Stimulated activated naive CD4-positive, alpha-beta T cell treated with Interleukin-2 at 50 U/mL for 16 hours (primary cell): ENCODE measurements around the gene PXT1.

Source experiments
- DNase-seq: peaks from one replicate; lab custom pipeline; 2025; lab: John Stamatoyannopoulos, UW

PXT1 gene

DNA sequence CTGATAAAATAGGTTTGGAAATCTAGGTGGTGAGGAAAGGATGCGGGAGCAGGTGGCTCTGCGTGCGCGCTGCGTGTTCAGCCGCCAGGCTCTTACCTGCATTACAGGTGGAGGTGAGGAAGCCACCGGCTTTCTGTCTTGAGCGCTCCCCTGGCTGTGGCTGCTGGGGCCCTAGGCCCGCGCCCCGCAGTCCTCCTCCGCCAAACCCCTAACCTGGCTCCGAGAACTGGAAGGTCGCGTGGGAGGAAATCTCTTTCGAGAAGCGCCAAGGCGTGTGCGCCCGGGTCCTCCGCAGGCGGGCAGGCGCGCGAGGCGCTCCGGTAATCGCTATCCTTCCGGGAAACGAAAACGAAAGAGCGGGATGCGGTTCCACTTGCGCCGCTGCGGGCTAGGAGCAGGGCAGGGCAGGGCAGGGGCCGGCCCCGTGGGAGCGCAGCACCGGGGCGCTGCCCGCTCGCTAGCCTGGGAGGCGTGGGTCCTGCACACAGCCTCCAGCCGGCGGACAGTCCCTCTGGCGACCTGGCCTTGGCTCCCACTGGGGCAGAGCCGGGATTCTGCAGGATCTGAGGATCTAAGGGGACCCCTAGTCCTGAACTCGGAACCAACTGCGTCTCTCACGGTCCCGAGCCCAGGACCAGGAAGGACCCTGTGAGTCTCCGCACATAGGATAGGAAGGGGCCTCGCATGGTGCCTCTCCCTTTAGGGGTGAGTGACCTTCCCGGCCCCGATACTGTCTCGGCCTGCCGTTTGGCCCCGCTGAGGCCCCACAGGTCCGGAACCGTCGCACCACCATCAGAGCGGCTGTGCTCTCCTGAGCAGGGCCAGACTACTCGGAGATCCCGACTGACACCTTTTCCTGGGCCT, 55.0 kb downstream of the PXT1 start, which contains the start of gene ETV7:
Gene ETV7, minus strand, starts transcription at position 230 of the 864 bp plus-strand sequence. Its CDS starts 128 bp downstream, at position 102.
- DNase-seq = peak; percentile 47

DNA sequence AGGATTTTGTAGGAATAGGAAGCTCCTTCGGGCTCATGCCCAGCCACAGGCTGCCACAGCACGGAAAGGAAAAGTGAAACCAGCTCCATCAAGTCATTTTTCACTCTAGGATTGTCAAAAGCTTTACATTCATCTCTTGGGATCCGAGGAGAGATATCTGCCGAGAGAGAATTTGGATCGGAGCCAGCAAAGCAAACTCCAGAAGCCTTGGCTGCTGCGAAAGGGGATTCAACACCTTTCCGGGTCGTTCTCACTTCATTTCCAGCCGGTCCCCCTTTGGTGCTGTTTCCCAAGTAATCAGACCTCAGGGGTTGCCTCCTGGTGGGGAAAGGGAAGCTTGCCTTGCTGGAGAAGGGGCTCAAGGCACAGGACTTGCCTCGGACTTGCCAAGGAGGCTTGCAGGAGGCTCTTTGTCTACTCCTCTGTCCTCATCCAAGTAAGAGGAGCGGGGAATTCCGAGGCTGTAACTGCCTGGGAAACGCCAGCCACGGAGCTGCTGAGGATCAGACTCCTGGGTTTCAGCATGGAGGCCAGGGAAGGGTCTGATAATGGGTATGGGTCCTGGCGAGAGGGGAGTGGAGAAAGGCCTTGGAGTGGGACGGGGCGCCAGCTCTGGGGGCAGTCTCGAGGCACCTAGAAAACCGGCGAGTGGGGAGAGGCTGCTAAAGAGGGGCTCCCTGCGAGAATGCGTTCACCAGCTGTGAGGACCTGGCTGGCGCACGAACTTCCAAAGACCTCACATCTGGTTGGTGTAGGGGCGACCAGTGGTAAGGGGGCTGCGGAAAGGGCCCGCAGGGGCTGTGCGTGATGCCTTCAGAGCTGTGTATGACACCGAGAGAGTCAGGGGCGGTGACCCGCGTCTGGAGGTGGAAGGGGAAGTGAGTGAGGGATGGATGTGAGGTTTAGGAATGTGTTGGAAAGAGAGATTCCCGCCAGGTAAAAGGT, 55.9 kb downstream of the PXT1 start:
- no peak for DNase-seq

DNA sequence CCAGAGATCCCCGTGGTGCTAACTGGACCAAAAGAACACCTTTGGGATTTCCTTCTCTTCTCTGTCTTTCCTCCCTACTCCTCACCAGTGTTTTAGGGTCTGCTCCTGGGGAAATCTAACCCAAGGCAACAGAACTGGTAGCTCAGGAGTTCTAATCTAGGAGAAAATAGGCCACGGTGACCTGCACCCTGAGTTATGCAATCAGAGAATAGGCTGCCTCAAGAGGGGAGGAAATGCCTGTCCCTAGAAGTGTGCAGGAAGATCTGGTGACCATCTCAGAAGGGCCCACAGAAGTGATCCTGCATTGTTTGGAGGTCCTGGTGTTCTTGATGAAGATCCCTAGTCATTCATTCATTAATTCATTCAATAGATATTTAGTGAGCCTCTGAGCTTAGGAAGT, 58.6 kb downstream of the PXT1 start:
- DNase-seq = no peak

DNA sequence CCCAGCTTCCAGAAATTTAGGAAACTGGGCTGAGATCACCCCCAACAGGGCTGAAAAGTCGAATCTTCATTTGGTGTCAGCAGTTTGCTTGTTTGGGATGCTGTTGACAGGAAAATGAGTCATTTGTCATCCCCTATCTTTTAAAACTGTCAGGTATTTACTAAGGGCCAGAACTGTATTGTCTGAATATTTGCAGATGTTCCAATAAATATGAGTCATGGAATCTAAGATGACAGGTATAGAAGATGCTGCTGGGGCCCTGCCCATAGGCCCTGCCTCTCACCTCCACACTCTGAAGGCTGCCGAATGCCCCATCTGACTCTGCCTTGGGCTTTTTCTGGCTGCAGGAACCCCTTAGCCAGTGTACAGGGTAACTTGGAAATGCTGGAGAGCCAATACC, 59.0 kb downstream of the PXT1 start:
- peak; percentile 37 for DNase-seq

DNA sequence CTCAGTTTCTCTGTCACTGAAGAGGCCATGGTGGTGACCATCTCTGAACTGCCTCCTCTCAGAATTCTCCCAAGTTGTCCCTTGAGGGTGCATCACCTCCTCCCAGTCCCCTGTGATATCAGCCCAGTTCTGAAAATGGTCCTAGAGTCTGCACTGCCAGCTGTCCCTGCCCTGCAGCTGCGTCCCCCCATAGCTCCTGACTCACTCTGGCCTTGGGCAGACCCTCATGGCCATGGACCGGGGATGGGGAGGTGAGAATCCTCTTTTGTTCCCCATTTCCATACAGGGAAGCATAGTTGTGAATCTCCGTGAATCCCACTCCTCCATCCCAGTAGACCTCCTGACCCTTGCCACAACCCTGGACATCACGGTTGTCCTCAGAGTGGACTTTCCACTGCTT, 59.7 kb downstream of the PXT1 start:
- no peak for DNase-seq

DNA sequence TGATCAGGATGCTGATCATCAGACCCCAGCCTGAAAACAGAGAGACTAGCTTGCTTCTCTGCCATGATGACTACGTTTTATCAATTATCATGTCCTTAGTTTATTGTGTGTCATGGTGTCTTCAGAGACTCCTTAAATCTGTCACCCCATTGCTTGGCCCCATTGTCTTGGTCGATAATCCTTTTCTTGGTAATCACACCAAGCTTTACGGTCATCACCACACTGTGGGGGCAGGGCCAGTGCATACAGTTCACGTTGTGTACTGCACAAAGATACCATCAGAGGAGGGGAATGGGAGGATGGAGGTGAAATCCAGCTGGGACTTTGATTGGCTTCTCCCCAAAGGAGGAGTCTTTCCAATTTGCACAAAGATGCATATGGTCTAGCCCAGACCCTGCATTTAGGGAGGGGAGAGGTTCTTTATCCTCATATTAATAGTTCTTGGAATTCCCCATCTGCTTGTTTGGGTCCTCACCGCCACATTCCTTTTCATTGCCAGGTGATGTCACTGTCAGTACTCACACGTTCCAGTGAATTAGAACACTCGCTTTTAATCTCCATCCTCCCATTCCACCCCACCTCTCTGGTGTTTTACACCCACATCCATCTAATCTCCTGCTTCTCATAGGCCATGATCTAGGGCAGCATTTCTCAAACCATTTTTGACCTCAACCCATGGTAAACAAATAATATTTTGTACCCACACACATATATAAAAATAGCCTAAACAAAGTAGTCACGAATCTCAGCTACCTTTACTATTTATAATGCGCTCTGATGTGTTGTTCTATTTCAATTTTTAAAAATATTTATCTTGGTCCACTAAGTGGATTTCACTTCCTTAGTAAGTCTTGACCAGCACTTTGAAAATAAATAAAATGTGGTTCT, 60.9 kb downstream of the PXT1 start:
- DNase-seq = no peak

DNA sequence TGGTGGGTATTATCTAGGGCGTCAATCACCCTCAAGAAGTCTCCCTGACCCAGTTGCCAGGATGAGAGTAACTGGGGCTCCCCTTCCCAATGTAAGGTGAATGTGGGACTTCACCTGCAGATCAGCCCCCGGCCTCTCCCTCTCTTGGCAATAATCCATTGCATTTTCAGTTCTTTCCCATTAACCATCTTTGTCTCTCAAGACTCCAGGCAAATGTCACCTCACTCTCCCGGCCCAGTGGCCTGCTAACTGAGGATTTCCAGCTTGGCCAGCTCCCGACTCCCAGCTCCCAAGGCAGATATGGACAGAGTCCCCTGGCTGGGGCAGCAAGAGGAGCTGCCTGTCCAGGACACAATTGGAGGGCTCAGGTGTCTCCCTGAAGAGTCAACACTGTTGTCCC, 62.5 kb downstream of the PXT1 start:
- no peak for DNase-seq

DNA sequence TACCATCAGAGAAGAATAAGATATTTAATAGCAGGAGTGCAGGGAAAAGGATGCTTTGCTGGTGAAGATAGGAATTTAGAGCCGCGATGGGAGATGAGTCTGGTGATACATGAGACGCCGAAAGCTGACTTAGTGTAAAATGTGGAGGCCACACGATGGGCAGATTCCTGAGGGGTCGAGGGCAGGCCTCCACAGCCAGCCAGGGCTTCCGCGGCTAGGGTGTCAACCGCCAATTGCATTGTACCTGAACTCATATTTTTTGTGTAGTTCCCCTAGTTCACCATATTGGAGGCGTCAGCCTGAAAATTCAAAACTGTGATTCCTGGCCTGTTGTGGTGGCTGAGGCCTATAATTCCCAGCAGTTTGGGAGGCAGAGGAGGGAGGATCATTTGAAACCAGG, 63.7 kb downstream of the PXT1 start:
- DNase-seq = no peak

DNA sequence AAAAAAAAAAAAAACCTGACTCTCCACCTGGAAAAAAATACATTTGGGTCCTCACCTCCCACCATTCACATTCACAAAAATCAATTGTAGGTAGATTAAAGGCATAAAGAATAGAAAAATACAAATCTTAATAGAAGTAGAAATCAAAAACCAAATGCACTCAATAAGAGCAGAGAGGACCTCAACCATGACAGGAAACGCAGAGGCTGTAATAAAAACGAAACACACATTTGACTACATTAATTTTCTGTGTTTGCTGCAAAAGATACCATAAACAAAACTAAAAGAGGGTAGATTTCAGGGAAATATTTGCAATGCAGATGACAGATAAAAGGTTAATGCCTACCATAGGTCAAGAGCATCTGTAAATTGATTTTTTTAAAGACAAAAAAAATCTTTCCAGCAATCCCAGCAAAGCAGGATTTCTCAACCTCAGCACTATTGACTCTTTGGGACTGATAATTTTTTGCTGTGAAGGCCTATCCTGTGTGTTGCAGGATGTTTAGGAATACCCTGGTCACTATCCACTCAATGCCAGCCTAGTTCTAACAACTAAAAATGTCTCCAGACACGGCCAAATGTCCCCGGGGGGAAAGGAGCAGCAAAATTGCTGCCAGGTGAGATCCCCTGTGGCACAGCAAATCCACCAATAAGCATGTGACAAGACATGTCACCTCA, 64.3 kb downstream of the PXT1 start:
- no peak for DNase-seq

DNA sequence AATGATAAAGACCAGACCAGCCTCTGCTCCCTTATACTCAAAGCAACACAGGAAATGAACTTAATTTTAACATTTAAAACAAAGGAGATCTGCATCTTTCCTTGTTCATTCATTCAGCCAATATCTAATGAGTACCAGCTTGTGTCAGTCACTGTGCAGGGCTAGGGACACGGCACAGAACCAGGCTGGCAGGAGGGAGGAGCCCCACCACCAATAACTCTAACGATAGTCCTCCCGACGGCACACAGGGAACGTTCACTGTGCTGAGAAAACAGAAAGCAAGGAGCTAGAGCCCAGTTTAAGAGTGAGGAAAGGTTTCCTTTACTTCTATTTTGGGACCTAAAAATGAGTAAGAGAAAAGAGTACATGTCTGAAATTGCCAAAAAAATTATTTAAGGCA, 65.1 kb downstream of the PXT1 start:
- no peak for DNase-seq

DNA sequence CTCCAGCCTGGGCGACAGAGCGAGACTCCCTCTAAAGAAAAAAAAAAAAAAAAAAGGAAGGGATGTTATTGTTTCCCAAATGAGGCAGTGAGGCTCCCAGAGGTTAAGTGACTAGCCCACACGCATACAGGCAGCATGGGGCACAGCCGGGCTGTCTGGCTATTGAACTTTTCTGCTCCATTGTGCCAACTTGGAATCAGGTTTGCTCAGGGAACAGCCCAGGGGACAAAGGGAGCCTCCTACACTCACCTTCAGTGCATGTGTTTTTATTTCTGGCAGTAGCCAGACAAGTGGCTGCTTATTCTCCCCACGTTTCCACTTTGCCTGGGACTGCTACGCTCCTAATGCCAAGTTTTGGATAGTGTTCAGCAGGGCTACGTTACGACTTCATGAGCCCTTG, 65.9 kb downstream of the PXT1 start:
- DNase-seq = no peak

DNA sequence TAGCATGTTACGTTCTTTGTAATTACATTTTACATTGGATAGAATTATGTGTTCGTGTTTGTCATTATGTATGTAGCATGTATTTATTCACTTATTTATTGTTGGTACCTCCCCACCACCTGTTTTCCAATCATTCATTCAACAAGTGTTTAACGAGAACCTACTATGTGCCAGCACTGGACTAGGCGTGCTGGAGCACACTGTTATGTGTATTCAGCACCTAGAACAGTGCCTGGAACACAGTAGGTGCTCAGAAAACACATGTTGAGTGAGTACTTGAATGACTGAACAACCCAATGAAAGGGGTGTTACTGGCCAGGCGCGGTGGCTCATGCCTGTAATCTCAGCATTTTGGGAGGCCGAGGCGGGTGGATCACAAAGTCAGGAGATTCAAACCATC, 66.5 kb downstream of the PXT1 start:
- no peak for DNase-seq

DNA sequence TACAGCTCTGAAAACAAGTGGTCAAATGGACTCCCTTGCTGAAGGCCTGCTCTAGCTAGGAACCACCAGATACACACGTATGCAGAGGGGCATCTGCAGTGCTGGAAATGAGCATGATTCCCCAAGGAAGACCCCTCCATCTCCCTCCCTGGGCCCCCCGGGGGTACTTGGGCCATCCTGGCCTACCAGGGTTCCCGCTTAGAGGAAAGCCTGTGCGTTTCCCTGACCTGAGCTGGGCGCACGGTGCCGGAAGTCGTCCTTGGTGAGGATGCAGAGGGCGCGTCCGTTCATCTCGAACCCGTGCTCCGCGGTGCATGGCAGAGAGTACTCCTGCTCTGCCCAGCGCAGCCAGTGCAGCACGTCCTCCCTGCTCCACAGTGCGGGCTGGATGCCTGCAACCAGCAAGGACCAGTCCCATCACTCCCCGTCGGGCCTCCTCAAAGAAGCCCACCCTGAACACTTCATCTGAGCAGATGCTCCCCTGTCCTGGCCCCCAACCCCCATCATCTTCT, 67.0 kb downstream of the PXT1 start:
- DNase-seq = no peak

DNA sequence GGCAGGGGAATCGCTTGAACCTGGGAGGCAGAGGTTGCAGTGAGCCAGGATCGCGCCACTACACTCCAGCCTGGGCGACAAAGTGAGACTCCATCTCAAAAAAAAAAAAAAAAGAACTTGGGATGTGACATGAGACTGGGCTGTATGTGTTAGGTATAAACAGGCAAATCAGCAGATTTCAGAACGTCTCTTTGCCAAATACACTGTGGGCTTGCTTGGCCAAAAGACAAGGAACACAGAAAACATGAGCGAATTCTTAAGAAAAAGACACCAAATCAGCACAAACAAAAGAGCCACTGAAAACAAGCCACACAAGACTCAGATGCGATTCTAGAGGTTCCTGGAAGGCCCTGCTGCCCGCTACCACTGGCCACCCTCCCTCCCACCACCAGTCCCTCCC, 67.7 kb downstream of the PXT1 start:
- no peak for DNase-seq

DNA sequence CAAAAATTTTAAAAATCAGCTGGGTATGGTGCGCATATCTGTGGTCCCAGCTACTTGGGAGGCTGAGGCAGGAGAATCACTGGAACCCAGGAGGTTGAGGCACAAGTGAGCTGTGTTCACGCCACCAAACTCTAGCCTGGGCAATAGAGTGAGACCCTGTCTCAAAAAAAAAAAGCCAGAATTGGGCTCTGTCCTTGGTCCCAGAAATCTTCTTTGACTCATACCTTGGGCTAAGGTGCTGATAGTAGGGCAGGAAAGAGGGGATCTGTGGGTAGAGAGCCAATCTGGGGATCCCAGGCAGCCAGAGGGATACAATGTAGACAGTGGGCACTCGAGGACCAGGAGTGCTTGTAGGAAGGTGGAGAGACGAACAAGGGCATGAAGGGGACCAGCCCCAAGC, 68.5 kb downstream of the PXT1 start:
- no peak for DNase-seq

DNA sequence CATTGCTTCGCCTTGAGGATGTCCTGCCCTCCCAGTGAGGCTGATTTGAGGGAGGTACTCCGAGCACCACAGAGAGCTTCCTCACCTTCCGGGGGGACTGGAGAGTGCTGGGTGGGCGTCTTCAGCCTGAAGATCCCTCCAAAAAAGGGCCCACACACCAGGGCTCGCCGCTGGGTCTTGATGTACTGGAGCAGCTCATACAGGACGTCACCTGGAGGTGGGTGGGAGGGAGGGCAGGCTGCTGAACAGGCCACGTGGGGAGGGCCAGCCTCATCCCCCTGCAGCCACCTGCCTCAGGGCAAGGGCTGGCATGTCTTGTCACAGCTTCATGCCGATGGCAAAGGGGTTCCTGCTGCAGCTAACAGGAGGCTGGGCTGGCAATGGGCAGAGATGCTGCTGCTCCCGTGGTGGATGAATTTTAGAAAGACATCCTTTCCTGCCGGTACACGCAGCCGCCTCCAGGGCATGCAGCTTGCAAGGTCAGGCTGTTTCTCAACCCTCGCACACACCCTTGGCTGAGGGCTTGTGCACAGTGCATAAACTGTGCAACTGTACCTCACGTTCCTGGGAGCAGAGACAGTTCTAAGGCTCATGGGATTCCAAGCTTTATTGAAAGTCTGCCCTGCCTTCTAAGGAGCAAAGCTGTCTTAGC, 69.2 kb downstream of the PXT1 start:
- DNase-seq = no peak

DNA sequence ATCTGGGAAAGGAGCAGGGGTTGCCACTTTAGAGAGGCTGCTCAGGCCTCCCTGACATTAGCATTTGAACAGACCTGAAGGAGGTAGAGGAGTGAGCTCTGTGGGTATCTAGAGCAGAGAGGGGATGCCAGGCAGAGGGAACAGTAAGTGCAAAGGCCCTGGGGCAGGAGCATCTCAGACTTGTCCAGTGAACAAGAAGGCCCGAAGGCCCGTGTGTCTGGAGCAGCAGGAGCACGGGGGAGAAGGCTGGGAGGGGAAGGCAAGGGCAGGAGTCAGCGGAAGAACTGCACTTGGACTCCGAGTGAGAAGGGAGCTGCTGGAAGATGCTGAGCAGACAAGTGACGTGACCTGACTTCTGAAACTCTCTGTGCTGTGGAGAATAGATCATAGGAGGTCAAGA, 70.6 kb downstream of the PXT1 start:
- no peak for DNase-seq

DNA sequence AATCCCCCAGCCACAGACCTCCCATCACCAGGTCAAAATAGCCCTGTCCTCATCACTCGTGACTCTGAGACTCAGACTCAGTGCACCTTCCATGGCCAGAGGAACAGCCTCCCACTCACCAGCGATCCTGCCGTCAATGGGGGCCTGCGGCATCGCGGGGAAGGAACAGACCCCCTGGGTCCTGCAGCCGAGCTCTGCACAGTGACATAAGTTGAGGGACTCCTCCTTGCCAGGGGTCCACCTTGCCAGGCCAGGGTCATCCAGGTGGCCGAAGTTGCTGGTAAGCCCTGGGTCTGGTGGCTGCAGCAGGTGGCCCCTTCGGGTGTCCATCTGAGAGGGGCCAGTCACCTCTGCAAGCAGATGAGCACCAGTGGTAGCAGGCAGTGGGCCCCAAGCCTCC, 71.4 kb downstream of the PXT1 start:
- DNase-seq = no peak

DNA sequence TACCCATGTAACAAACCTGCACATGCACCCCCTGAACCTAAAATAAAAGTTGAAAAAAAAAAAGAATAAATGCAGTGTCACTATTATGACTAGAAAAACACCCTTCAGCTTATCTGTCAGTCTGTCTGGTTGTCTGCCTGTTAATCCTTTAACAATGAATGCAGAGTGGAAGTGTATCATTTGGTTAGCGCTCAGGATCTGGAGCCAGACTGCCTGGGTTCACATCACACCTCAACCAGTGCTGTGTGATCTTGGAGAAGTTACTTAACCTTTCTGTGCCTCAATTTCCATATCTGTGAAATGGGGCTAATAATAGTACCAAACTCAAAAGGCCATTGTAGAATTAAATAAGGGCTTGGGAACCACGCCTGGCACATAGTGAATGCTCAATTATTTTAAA, 72.0 kb downstream of the PXT1 start:
- no peak for DNase-seq
